Kidney tubule cell (primary cell): ENCODE results near the gene GRIK3.

Experiments
- DNase-seq: peaks from one replicate; pipeline ENCODE4 v3.0.0-alpha.2; 2018; ENCODE audit warnings: low spot score

Gene GRIK3

DNA sequence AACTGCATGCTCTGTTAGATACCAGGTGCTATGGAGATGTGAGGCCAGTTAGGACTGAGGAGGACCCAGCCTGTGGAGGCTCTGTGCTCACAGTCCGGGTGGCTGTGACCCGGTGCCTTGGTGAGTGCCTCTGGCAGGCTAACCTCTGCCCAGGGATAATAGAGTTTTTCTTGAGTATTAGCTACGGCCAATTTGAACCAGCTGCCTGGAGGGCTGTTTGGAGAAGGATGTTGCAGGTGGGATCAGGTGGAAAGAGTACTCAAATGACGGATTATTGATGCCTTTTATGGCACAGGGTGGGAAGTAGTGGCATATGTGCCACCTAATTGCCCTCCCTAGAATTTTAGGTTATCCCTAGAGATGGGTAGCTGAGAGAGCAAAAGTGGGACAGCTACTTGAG is 182.7 kb downstream of the GRIK3 start:
- no peak for DNase-seq

DNA sequence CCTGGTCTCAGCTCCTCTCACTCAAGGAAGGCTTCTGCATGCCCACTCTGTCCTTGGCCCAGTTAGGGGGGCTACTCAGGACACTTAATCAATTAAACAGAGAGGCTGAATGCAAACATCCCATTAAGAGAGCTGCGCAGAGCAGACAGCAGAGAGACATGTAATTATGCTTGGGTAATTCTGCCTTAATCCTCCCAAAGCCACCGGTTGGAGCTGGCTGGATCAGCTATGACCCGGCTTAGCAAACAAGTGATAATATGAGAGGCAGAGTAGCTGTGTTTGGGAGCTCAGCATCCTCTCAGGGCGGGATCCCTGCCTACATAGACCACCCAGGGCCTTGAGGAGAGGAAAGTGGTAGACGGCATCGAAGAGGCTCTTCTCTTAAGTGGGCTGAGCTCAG is 183.2 kb downstream of the GRIK3 start:
- no peak for DNase-seq

DNA sequence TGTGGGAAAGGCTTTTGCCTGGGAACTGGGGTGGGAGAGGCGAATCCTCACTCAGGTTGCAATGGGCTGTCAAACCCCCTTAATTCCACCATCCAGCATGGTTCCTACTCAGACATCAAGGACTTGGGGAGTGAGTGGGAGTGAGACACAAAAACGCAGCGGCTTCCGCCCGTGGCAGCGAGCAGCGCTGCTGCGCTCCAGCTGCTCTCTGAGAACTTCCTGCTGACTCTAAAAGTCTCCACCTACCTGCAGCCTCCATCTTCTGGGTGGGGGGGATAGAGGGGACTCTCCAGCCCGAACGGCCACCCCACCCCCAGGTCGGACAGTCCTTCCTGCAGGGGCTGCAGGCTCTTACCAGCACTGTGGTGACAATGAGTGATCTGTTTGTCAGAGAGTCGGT is 184.4 kb downstream of the GRIK3 start:
- DNase-seq, result no peak

DNA sequence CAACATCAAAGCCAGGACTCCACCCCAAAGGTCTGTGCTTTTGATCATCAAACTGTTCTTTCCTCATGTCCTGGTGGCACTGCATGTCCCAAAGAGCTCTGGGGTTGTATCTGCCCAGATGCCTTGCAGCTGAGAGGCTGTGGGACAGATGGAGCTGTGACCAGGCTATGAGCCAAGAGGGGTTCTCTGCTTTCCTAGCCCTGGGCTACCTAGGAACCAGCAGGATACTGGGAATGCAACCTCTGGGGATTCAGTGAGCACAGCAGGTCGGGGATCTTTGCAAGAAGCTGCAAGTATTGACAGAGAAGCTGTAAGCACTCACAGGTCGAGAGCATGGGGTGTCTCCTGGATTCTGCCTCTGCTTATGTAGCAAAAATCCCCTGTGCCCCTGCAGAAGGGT is 186.6 kb downstream of the GRIK3 start:
- DNase-seq, result no peak

DNA sequence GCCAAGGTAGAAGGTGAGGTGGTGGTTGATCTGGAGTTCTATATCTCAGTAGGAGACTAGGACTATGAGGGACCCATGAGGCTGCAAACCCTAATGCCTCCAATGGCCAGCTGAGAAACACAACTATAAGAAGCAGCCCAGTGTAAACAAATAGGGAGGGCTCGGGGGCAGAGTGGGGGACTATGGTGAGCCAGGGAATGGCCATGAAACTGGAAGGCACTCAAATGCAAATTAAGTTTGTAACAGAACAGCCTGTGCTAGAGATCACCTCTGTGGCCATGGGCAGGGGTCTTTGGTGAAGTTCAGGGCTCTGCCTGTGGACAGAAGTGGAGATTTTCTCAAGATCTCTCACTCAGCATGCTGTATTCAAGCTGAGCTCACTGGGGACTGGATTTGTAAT is 187.1 kb downstream of the GRIK3 start:
- no peak for DNase-seq

DNA sequence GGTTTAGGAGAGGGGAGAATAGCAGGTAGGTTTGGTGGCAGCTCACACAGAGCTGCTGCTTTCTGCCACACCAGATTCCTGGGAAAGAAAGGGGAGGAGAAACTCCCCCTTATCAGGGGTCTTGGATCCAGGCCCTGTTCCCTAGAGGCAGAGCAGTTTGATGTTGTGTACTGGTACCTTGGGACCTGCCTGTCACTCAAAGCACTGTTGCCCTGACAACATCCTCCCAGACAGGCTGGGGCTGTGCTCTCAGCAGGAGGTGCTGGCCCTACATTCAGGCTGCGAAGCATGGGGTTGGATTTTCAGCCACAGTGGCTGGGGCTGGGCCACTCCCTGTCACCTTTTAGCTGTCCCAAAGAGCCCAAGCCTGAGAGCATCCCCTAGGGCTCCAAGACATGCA is 188.0 kb downstream of the GRIK3 start:
- no peak for DNase-seq

DNA sequence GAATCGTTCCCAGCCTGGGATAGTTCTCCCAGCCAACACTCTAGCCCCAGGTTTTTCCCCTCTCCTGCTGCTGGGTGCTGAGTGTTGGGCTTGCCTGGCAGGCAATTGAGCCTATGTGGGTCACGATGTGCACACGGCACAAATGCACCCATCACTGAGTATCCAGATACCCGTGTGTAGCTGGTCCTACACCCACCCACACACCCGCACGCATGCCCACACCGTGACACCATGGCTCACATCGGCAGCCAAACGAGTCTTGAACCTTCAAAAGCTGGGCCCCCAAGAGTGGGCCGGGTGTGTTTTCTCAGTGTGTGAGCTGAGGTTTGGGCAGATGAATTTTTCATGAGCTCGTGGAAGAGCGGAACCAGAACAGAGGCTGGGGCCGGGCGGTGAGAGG is 188.5 kb downstream of the GRIK3 start:
- DNase-seq, result no peak

DNA sequence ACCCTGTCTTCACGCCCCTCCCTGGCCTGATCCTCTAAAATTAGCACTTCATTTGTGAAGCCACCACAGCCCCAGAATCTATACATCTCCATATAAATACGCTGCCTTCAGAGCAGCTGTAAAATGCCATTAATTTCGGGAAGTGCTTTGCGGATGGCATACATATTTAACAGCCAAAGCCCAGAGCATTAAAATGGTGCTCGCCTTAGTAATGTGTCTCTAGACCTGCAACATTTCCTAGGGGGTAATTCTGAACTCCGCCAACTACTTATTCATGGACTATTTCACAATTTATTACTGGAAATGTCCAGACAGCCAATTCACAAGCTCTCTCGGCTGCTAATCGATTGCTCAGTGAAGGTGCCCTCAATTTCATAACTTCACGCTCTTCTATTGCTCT is 189.4 kb downstream of the GRIK3 start:
- no peak for DNase-seq

DNA sequence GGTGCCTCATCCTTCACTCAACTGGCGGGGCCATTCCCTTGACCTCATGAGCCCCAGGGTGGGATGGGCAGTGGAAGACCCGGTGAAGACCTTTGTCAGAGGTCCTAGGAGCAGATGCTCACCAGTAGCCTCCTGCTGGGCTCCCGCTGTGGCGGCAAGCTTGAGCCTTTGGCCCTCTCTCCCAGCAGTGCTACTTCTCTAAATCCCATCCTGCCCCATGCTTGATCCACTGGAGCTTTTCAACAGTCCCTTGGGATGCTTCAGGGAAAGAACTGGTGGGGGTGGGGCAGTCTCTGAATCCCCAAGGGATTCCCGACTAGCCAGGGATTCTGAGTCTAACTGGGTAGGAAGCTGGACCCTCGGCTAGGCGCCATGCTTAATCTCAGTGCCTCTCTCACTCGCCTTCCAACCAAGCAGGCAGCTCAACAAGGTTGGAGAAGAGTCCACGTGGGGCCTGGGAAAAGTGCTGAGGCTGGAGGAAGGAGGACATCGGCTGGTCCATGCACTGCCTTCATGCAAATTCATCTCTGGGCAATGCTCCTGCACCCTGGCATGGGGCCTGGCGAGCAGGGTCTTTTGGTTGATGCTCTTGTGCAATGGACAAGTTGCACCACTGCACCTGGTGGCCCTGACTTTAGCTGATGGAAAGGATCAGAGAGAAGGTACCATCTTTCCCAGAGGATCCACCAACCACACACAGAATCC is 190.3 kb downstream of the GRIK3 start:
- no peak for DNase-seq

DNA sequence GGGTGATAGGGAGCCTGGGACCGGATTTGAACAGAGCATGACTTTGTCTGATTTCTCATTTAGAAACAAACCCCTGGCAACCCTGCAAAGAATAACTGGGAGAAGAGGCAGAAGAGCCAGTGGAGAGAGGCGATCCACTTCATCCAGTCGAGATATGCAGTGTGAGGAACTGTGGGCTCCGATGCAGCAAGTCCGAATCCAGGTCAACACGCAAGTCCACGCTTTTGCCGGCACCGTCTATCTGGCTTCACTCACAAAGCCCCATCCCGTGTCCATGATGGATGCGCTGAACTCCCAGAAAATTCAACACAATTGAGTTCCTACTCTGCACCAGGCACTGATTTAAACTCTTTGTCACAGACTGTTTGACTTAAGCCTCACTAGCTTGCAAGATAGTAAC is 191.3 kb downstream of the GRIK3 start:
- no peak for DNase-seq

DNA sequence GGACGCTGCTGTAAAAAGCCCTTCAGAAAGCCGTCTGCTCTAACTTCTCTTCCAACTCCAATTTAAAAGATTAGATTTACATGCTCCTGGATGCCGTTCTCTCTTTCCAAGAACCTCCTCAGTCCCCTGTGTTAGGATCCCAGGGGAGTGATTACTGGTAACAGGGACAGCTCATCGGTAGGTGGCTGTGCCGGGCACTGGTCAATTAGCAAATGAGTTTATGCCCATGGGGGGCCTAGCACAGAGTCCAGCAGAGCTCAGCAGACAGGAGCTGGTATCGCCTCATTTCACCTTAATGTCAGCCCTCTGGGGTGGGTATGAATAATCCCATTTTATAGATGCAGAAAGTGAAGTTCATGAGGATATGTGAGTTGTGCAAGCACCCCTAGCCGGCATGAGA is 191.9 kb downstream of the GRIK3 start:
- DNase-seq, result no peak

DNA sequence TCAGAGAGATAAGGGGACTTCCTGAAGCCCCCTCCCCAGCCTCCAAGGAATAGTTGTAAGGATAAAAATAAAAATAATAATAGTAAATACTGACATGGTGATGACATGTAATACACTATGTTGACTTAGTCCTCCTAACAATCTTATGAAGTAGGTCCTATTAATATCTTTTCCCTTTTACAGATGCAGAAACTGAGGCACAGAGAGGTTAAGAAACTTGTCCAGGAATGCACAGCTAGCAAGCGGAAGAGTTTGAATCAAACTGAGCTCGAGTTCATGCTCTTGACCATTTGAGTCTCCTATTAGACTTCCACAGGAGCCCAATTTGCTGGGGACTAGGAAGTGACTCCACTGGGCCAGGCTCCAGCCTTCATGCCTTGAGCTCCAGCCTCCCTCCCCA is 194.8 kb downstream of the GRIK3 start:
- DNase-seq, result no peak

DNA sequence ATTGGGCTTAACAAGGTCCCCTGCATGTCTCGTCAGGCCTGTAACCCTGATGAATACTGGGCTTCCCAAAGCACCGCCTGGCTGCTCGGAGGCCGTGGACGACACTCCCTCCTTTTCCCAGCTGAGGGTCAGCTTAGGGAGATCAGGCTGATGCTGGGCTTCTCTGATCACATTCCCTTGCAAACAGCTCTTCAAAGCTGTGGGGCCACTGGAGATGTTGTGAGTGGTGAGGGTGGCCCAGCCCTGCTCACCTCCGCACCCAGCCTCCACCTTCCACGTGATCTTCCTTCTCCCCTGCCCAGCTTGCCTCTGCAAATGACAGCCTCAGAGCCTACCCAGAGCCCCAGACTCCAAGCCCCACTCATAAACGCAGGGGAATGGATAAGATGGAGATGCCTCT is 195.4 kb downstream of the GRIK3 start:
- DNase-seq, result no peak

DNA sequence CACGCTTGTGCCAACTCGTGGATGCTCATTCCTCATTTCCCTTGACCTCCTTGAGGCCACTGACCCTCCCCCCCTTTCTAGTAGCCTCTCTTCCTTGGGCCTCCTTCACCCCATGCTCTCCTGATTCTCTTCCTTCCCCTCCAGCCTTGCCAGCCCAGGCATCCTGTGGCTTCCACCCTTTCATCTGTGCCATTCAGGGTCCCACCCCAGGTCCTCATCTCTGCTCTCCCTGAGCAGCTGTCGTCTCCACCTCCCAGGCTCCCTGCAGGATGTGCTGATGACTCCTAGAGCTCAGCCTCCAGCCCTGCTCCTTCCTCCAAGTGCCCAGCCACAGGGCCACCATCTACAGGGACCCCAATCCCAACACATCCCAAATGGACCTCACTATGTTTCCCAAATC is 197.4 kb downstream of the GRIK3 start:
- DNase-seq, result no peak

DNA sequence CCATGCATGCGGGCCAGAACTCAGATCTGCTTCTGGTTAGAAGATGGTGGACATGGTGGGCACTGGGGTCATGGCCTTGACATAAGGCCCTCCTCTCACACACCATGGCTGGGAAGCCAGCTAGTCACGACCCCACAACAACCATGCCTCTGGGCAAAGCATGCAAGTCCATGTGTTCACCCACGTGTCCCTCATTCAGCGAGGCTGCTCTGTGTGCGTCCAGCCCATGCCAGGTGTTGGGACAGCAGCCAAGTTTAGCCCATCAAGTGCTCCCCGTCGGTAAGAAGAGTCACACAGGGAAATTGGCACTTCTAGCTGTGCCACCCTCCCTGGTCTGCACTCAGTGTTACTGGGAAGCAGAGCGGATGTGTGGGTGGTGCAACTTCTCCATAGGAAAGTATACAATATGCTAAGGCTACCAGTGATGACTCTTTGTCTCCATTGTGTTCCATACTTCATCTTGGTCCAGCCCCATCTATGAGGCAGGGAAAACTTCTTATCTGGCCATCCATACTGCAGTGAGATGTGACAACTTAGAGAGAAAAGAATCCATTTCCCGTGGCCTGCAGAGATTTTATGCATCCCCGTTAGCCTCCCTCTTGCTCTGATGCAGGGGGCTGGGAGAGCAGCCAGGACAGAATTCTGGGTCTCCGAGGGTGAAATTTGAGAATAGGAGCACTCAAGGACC is 198.0 kb downstream of the GRIK3 start:
- no peak for DNase-seq

DNA sequence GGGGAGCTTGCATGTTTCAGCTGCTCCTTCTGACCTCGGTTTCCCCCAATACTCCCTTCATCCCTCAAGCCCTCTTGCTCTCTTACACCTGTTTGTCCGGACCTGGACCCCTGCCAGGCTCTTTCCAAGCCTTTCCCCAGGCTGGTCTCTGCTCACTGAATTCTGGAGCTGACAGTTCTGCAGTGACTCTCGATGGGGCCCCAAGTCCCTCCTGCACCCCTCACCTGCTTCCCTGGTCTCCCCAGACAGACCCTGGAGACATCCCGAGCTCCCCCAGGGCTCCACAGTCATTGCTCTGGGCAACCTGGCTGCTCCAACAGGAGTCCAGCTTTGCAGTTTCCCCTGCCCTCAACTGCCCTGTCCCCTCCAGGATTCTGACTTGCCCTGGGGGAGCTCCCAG is 198.6 kb downstream of the GRIK3 start:
- DNase-seq, result no peak

DNA sequence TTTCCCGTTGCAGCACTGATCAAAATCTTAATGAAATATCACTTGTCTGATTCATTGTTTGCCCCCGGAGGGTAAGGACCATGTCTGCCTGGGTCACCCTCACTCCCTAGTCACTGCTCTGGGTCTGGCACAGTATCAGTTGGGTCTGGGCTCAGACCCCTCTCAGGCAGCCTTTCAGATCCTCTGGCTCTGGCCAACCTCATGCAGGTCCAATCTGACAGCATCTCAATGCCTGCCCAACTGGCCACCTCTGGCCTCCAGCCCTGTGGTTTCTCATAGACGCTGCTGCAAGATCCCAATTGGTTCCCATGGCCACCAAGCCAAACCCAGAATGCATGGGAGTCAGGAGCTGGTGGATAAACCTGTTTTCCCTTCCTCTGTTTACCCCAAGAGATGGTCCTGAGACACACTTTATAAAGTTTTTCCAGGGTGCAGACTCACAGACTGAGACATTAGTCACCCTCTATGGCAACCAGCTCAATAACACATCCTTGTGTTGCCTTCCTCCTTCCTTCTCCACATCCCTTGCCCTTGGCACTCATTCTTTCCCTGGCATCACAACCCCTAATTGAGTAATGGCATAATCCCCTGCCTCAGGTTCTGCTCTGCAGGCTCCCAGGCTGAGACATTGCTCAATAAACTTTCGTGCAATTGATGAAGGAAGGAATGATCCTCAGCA is 199.2 kb downstream of the GRIK3 start:
- DNase-seq, result no peak

DNA sequence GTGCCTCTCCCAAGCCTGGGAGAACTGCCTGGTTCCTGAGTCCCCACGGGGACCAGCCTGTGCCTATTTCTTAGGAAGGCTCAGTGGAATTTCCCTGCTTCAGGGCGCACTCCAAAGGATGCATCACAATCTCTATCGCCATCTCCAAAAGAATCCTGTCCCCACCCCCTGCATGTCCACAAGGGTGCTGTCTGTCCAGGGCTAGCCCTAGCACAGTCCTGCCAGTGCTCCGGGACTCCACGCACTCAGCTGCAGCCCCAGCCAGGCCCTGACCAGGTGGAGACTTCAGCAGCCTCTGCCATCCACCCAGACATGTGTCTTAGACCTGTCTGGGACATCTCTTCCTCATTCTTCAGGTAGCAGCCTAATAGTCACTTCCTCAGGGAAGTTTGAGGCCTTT is 199.7 kb downstream of the GRIK3 start:
- DNase-seq, result no peak

DNA sequence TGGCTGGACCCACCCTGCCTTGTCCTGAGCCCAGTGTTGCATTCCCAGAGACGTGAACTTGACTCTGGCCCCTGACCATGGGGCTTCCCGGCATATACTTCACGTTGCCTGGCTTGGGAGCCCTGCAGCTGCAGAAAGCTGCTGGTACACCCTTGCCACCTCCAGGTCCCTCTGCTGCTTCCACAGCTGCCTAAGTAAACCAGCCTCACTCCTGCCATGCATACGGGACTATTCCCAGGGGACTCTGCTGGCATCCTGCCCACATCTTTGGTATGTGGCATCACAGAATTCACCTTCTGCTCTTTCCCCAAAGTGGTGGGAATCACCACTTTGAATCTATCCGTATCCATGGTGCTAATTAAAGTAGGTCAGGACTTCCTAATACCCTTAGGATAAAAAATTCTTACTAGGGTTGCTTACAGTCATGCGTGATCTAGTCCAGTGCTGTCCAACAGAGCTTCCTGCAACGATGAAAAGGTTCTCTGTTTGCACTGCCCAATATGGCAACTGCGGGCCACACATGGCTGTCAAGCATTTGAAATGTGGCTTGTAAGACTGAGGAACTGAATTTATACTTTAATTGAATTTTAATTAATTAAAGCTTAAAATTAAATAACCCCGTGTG is 203.0 kb downstream of the GRIK3 start:
- no peak for DNase-seq

DNA sequence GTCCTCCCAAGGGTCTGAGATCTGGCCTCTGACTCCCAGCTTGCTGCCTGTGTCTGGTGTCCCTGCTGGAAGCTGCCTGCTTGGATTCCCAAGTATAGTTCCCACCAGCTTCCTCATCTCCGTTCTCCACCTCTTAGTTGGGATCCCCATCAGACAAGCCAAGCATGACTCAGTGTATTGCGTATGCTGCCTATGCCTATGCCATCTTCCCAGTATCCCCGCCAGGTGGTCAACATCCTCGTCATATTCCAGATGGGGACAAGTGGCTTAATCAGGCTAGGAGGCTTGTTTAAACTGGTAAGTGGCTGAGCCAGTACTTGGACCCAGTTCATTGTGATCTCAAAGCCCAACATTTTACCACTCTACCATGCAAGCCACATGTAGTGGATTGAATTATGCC is 204.4 kb downstream of the GRIK3 start:
- DNase-seq, result no peak

DNA sequence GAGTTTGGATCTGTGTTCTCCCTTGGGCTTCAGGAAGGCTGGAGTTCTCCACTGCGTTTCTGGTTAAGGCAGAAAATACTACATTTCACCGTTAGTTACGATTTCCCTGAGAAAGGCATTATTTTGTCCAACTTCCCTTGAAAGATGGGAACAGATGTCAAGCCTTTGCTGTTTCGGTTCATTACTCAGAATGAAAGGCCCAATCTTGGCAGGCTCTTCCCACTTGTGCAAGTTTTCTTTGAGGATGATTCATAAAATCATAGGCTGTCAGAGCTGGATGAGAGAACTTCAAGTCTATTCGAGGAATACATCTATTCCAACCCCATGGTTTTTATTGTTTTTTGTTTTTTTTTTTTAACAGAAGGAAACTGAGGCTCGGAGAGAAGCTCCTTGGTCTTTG is 205.2 kb downstream of the GRIK3 start:
- no peak for DNase-seq

DNA sequence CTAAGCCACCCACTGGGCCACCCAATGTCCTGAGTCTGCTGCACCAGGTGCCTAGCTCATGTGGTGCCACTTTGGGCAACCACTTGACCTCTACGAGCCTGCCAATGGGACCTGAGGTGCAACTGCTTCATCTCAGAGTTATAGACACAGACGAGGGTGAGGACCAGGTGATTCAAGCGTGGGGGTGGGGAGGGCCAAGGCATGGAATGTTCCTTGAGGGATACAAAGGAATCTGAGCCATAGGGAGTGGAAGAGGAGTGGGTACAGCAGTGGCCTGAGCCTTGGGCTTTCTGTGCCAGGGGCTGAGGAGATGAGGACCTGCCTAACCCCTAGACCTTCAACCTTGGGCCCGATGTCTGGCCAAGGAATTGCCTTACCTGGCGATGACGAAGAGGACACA is 209.1 kb downstream of the GRIK3 start:
- DNase-seq, result no peak

DNA sequence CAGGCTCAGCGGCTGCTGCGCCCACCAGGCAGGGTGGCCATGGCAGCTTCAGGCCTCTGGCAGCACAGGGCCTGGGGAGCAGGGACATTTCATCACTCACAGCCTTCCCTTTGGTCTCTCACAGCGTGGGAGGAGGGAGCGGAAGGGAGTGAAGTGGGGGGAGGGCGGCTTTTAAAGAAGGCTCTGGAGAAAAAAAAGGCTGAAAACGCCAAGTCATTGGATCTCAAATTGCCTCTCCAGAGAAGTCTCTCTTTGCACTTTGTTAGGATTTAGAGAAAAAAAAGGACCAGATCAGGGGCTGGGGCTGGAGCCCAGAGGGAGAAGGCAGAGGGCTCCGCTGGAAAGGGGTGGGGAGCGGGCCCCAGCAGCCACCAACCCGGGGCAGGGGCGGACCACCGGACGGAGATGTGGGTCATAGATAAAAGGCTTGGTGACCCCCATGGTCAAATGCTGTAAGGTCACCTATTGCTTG is 209.9 kb downstream of the GRIK3 start:
- DNase-seq, result no peak
